Right lobe of liver (tissue), 6 donors: ENCODE data around the gene KDM2B. TPM values are rescaled to one million over a fixed set of nuclear protein-coding genes. Genes with fewer than 3 reads are reported as not detected.

ENCODE experiments used
- ATAC-seq, 4 donors: fragments of 200-7000 bp; cut with Tn5 transposase; one replicate each; pipeline ENCODE4 v1.9.1; 2020; ENCODE audit warnings: mild to moderate bottlenecking in 4 of 4, moderate library complexity in 4 of 4
- DNase-seq, 3 donors: peaks; one replicate each; pipeline ENCODE4 v3.0.0-alpha.2; 2020
- H3K27ac ChIP-seq, 3 donors: fragments of 200-600 bp; one replicate each; pipeline ENCODE4 v1.8.0; 2022
- H3K27me3 ChIP-seq, 2 donors: fragments of 200-600 bp; one replicate each; pipeline ENCODE4 v1.8.0; 2022
- H3K36me3 ChIP-seq, 4 donors: fragments of 200-600 bp; sonication (generic) in 1 of 4; one replicate each; pipeline versions ENCODE4 v1.5.1 to v1.8.0; 2017 to 2022; ENCODE audit warnings: control low read depth in 1 of 4
- H3K4me1 ChIP-seq, 4 donors: fragments of 200-600 bp; sonication (generic) in 1 of 4; one replicate each; pipeline versions ENCODE4 v1.5.1 to v1.8.0; 2017 to 2022; ENCODE audit warnings: control low read depth in 1 of 4
- H3K4me3 ChIP-seq, 3 donors: fragments of 200-600 bp; one replicate each; pipeline ENCODE4 v1.8.0; 2022
- H3K9me3 ChIP-seq, 4 donors: fragments of 200-600 bp; sonication (generic) in 1 of 4; one replicate each; pipeline versions ENCODE4 v1.5.1 to v1.8.0; 2017 to 2022; ENCODE audit warnings: control low read depth in 1 of 4
- POLR2A ChIP-seq: fragments of 450-650 bp; IDR thresholded peaks from one replicate; pipeline ENCODE4 v1.6.1; 2017; ENCODE audit warnings: antibody characterized with exemption, mild to moderate bottlenecking
- WGBS: methylation state at CpG from one replicate; pipeline ENCODE4 v1.1.6; 2018; ENCODE audit warnings: low coverage, low lambda C conversion rate; ENCODE audit not compliant: insufficient coverage; ENCODE audit errors: missing lambda C conversion rate; 5-methylcytosine and 5-hydroxymethylcytosine counted together
- intact Hi-C, 2 donors: fragments of 100-400 bp; cut with DNase I; formaldehyde crosslinking; loops; one replicate each; pipeline versions ENCODE4 v1.11.2 to v1.14.1; 2022
- total RNA-seq, 6 experiments: library from RNA; depleted of rRNA in 2 of 6; stranded (reverse); fragments of >200 nt in 2 of 6; fragmentation: NEBNext Ultra II Directional in 3 of 6; extraction: Animal tissue kit (Norgen Biotek cat#: 25700) in 3 of 6; gene quantifications; one replicate each; pipeline versions ENCODE4 v1.1.0 to v1.2.4, GENCODE V29; 2016 to 2023
- TF ChIP-seq, protein P1 (sequence below), 4 donors: fragments of 200-600 bp in 3 of 4; fragments of 450-650 bp in 1 of 4; IDR thresholded peaks; one replicate each; pipeline versions ENCODE4 v1.5.1 to v1.8.0; 2016 to 2022; ENCODE audit warnings: antibody characterized with exemption in 4 of 4, mild to moderate bottlenecking in 2 of 4
- donor health status: DM: no; HTN: yes; CAD: no.
- donor health status: DM: no; HTN: no; CAD: no.
- donor health status: DM: no; HTN: no; CAD: no.
- donor health status: DM: no; HTN: yes; CAD: no.
- donor health status: DM: no; HTN: yes; CAD: no.

The KDM2B gene
- total RNA-seq, 6 experiments from 2014 or later = 4.8 to 22.8 (median 9.8) TPM

DNA sequence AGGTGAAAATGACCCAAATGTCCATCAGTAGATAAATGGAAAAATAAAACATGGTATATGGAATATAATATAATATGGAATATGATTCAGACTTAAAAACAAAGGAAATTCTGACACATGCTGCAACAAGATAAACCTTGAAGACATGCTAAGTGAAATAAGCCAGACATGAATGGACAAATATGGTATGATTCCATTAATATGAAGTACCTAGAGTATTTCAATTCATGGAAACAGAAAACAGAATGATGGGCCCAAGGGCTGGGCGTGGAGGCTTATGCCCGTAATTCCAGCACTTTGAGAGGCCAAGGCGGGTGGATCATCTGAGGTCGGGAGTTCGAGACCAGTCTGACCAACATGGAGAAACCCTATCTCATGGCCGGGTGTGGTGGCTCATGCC is 22.8 kb upstream of the KDM2B start:
- Histone ChIP-seq H3K4me3 (no peak overlapping the region), H3K36me3 (no peaks in the 10 kb centered on the region), H3K4me1 (peaks cover 0 to 5% (median 0%) of the 10 kb centered on the region in 4 donors), H3K27me3 (no peaks in the 10 kb centered on the region), H3K27ac (no peak overlapping the region), H3K9me3 (no peaks in the 10 kb centered on the region)
- DNase-seq = no peak
- ATAC-seq = no peak
- intact Hi-C loops = no loop called here
- WGBS = 63% methylated on average over 2 of the region's 6 CpGs
- no peak for TF ChIP-seq POLR2A
- TF ChIP-seq, protein P1, sequence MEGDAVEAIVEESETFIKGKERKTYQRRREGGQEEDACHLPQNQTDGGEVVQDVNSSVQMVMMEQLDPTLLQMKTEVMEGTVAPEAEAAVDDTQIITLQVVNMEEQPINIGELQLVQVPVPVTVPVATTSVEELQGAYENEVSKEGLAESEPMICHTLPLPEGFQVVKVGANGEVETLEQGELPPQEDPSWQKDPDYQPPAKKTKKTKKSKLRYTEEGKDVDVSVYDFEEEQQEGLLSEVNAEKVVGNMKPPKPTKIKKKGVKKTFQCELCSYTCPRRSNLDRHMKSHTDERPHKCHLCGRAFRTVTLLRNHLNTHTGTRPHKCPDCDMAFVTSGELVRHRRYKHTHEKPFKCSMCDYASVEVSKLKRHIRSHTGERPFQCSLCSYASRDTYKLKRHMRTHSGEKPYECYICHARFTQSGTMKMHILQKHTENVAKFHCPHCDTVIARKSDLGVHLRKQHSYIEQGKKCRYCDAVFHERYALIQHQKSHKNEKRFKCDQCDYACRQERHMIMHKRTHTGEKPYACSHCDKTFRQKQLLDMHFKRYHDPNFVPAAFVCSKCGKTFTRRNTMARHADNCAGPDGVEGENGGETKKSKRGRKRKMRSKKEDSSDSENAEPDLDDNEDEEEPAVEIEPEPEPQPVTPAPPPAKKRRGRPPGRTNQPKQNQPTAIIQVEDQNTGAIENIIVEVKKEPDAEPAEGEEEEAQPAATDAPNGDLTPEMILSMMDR (IDR thresholded peaks at IDR 0.05) = no peak

DNA sequence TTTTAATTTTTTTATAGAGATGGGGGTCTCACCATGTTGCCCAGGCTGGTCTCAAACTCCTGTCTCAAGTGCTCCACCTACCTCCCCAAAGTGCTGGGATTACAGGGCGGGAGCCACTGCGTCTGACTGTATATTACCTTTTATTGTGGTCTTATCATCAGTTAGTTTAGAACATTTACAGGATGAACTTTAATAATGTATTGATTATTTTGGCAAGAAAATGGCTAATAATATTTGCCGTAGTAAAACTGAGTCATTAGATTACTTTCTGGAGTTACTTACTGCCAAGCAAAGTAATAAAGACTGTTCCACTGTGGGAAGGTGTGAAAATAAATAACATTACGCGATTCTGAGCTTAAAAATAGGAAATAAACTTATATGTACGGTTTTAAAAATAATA is 21.9 kb upstream of the KDM2B start:
- no peak for DNase-seq
- Histone ChIP-seq H3K27me3 (no peaks in the 10 kb centered on the region), H3K27ac (no peak overlapping the region), H3K4me3 (no peak overlapping the region), H3K36me3 (no peaks in the 10 kb centered on the region), H3K4me1 (peaks cover 0 to 7% (median 0%) of the 10 kb centered on the region in 4 donors), H3K9me3 (no peaks in the 10 kb centered on the region)
- ATAC-seq = no peak
- no peak for TF ChIP-seq POLR2A
- TF ChIP-seq, protein P1 (IDR thresholded peaks at IDR 0.05) = no peak
- WGBS = 93% methylated on average over 6 of the region's 6 CpGs
- intact Hi-C loops = no loop called here

DNA sequence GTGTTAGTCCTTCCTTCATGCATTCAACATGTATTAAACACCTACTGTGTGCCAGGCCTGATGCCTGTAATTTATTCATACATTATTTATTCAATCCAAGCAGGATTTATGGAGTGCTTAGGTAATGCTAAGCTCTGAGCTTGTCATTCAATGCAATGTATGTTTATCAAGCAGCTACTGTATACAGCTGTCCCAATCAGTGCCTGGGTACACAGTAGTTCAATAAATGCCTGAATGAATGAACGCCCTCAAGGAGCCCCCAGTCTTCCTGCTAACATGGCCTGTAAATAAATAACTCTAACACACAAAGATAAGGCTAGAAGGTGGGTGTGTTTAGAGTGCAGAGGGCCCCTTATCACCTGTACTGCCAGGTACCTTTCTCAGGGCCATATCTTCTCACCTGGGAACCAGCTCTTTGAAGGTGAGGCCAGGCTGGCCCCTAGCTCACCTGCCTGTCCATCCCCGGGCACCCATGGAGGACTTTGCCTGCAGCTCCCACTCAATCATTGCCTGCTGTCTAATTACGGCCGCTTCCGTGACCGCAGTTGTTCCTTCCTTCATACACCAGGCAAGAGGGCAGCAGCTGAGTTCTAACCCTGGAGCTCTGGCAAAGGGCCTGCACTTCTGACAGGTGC is 20.0 kb upstream of the KDM2B start:
- intact Hi-C loops = no loop called here
- Histone ChIP-seq H3K27ac (no peak overlapping the region), H3K9me3 (no peaks in the 10 kb centered on the region), H3K4me1 (peaks cover 0 to 7% (median 0%) of the 10 kb centered on the region in 4 donors), H3K27me3 (no peaks in the 10 kb centered on the region), H3K36me3 (no peaks in the 10 kb centered on the region), H3K4me3 (no peak overlapping the region)
- ATAC-seq (no peak), DNase-seq (no peak)
- TF ChIP-seq, protein P1 (IDR thresholded peaks at IDR 0.05) = no peak
- TF ChIP-seq POLR2A = no peak
- 40% methylated on average over 1 of the region's 6 CpGs for WGBS

DNA sequence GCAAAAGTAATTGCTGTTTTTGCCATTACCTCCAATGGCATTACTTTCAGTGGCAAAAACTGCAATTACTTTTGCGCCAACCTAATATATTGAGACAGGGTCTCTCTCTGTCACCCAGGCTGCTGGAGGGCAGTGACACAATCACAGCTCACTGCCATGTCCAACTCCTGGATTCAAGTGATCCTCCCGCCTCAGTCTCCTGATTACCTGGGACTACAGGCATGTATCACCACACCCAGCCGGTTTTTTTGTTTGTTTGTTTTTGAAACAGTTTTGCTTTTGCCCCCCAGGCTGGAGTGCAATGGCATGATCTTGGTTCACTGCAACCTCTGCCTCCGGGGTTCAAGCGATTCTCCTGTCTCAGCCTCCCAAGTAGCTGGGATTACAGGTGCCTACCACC is 15.7 kb upstream of the KDM2B start:
- no peak for TF ChIP-seq POLR2A
- TF ChIP-seq, protein P1 (IDR thresholded peaks at IDR 0.05) = no peak
- H3K9me3 ChIP-seq = no peaks in the 10 kb centered on the region
- H3K4me3 ChIP-seq = no peak overlapping the region
- H3K27ac ChIP-seq = no peak overlapping the region
- no peak for DNase-seq
- no peaks in the 10 kb centered on the region for H3K27me3 ChIP-seq
- no peaks in the 10 kb centered on the region for H3K36me3 ChIP-seq
- 94% methylated on average over 4 of the region's 5 CpGs for WGBS
- peaks cover 0 to 7% (median 0%) of the 10 kb centered on the region in 4 donors for H3K4me1 ChIP-seq
- intact Hi-C loops = no loop called here
- no peak for ATAC-seq

DNA sequence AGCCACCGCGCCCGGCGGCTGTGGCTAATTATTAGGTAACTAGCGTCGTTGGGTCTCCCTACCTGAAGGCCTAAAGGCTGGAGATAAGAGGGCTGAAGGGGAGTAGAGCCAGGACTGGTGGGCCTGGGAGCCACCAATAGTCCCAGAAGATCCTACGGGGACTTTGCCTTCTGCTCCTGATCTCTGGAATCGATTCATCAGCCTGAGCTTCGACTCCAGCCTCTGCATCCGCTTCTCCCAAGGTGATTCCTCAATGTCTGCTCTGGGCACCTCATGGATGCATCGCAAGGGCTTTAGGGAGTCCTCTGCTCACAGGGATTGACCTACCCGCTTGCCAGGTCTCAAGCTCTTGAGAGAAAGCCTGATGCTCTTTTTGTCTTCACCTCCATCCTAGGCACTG is 14.7 kb upstream of the KDM2B start:
- DNase-seq = no peak
- no peak for ATAC-seq
- H3K27me3 ChIP-seq = no peaks in the 10 kb centered on the region
- no peak overlapping the region for H3K4me3 ChIP-seq
- TF ChIP-seq POLR2A = no peak
- 88% methylated on average over 8 of the region's 12 CpGs for WGBS
- H3K36me3 ChIP-seq = no peaks in the 10 kb centered on the region
- H3K4me1 ChIP-seq = peaks cover 0 to 7% (median 0%) of the 10 kb centered on the region in 4 donors
- H3K27ac ChIP-seq = no peak overlapping the region
- H3K9me3 ChIP-seq = no peaks in the 10 kb centered on the region
- intact Hi-C loops = no loop called here
